HG03432 (cell line): ENCODE results near the gene SLC12A7.

Experiments used
- ATAC-seq: cut with Tn5 transposase; IDR thresholded peaks from one replicate; pipeline ENCODE4 v1.9.1; 2021; ENCODE audit warnings: mild to moderate bottlenecking, moderate library complexity; ENCODE audit not compliant: unreplicated experiment

Gene SLC12A7

DNA sequence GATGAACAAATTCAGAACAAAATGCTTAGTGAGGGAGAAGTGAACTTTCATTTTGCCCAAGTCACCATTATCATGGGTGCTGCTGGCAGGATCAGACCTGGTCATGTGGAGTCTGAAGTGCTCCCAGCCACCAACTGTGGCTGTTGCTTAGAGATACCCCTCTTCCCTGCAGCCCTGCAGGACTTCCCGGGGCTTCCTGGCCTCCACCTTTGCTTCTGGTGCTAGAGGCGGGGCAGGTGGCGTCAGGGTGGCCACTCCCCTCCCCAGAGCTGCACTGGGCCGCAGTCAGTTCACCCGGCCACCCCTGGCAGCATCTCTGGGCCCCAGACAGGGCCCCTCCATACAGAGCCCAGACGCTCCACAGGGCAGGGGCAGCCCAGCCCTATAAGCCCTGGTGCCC lies 30.0 kb upstream of the SLC12A7 start:
- no peak for ATAC-seq

DNA sequence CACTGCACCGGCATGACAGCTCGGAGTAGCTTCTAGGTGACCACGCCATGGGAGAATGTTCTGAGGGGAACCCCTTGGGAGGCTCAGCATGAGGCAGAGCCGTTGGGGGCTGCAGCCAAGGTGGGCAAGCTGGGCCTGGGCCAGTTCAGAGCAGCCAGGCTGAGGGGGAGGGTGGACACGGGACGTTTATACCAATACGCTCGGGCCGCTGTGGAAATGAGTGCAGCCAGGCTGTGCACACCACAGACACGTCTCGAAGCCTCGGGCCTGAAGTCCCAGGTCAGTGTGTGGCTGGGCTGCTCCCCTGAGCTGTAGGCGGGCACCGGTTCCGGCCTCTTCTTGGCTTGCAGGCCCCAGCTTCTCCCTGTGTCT lies 28.9 kb upstream of the SLC12A7 start:
- no peak for ATAC-seq

DNA sequence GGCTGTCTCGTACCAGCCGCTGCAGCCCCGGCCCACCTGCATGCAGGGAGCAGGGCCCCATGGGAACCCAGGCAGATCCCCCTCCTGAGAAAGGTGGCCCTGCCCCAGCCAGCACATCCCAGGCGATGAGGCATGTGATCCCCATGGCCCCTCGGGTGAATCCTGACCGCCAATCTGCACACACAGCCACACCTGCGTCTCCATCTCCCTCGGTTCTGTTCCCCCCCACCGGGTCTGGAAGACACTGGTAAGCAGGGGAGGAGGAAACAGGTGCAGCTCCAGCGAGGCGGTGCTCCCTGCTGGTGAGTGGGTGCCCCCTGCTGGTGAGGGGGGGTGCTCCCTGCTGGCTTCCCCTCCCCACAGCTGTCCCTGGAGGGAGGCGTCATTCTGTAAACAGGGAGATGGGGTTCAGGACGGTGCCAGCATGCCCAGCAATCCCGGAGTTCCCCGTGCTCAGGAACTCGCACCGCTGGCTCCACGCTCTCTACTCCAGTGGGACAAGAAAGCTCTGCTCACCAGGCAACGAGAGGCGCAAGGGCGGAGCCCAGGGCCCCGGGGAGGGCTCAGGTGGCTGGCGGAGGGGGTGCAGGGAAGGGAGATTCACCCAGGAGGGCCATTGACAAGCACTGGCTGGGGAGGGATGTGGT lies 28.4 kb upstream of the SLC12A7 start:
- ATAC-seq = peak; percentile 76

DNA sequence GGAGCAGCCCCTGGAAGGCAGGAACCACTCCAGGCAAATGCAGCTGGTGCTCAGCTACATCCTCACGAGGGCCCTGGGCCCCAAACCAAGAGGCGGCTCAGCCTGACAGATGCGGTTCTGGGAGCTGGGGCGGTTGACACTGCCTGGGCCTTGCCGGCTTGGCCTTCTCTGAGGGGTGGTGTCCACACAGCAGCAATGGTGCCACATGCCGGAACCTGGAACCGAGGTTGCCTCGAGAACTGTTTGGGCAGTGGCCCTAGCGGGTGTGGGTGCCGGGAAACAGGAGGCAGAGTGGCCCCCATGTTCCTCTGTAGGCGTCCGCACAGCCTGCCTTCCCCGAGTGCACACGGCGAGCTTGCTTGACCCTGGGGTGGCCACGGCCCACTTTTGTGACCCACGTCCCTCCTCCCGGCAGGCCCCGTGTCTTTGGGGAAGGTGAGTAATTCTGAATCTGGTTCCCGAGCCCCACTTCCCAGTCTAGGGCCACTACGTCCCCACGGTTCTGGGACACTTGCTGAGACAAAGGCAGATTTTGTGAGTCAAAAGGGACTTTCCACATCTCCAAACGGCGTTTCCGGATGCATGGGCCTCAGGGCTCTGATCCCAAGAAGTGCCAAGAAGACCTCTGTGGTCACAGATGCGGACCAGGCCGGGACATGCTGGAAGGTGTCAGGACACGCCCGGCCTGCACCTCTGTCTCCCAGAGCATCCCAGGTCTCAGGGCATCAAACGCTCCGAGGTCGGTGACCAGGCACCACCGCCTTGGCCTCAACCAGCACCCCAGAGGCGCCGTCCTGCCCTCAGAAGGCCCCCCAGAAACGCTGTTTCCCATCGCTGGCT lies 27.7 kb upstream of the SLC12A7 start:
- ATAC-seq = no peak

DNA sequence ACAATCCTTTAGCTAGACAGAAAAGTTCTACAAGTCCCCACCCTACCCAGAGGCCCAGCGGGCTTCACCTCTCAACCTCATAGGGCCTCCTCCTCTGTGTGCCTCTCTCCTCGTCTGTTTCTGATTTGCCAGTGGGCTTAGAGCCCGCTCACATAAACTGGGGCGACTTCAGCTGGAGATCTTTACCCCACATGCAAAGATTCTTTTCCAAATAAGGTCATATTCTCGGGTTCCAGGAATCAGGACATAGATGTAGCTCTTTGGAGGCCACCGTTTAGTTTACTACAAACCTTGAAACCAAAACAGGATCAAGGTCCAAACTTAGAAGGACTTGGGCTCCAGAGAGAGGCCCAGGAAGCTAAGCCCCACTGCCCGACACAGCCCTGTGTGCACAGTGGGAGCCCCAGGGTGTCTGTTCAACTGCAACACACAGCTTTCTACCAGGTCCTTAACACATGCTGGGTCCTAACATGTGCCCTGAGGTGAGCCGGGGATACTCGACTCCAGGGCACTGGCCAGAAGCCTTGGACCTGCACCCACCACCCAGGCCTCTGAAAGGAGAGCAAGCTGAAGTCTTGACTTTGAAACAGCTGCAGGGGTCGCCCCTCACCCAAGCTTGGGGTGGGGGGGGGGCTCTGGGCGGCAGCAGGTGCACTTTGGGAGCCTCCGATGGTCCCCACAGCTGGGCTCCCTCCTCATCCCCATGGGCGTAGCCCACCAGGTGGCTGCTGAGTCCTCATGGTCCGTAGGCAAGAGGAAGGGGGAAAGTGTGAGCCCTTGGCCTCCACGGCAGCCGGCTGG lies 26.8 kb upstream of the SLC12A7 start:
- ATAC-seq = no peak

DNA sequence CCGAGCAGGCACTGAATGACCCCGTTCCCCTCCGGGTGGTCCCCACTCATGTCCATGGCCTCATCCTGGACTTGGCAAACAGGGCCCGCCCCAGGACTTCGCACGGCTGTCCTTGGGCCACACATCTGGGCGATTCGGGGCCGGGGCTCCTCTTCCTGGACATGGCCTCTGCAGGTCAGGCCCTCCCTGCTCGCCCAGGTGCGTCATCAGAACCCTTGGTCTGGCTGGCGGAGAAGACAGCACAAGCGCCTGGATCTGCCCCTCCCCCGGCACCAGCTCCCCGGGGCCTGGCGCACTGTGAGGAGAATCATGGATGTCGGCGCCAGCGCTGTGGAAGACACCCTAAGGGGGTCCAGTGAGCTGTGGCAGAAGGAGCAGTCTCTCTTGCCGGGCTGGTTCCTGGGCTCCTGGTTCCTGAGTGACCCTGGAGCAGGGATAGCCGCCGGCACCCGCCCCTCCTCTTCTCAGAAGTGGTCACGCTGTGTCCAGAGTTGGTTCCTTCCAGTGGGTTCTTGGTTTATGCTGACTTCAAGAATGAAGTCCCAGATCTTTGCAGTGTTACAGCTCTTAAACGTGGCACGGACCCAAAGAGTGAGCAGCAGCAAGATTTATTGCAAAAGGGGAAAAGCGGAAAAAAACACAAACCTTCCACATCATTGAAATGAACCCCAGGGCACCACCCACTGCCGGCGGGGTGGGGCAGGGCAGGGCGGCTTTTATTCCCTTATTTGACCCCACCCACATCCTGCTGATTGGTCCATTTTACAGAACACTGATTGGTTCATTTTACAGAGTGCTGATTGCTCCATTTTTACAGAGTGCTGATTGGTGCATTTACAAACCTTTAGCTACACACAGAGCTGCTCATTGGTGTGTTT lies 25.9 kb upstream of the SLC12A7 start:
- no peak for ATAC-seq

DNA sequence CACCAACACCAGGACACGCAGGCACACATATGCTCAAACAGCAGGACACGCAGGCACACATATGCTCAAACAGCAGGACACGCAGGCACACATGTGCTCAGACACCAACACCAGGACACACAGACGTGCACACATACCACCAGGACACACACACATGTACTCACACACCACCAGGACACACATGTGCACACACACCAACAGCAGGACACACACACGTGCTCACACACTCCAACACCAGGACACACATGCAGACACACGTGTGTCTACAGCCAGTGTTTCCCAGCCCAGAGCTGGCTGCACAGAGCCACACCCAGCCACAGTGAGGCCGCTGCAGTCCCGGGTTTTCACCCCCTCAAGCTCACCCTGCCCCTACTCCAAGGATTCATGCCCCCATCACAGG lies 25.0 kb upstream of the SLC12A7 start:
- no peak for ATAC-seq

DNA sequence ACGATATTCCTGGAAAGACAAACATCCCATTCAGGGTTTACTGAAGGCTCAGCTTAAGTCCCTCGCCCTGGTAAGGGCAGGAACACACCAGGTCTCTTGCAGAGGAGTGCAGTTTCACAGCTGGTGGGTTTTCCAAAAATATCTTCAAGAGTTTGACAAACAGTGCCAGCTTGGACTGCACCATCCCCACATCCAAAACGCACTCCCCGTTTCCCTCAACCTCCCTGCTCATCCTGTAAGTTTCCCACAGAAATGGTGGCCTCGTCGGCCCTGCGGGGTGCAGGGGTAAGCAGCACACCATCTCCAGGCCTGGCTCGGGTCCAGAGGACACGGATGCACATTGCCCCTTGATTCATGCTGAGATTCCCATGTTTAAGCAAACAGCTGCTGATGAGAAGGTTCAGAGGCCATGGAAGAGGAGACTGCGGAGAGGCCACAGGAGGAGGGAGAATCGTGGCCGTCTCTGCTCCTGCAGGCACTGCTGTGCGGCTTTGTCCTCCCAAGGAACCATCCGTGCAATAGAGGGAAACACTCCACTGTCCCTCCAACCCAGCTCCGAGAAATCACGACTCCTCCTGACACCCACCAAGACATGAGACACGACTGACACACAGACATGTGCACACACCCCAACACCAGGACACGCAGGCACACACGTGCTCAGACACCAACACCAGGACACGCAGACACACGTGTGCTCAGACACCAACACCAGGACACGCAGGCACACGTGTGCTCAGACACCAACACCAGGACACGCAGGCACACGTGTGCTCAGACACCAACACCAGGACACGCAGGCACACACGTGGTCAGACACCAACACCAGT lies 24.0 kb upstream of the SLC12A7 start:
- ATAC-seq = no peak

DNA sequence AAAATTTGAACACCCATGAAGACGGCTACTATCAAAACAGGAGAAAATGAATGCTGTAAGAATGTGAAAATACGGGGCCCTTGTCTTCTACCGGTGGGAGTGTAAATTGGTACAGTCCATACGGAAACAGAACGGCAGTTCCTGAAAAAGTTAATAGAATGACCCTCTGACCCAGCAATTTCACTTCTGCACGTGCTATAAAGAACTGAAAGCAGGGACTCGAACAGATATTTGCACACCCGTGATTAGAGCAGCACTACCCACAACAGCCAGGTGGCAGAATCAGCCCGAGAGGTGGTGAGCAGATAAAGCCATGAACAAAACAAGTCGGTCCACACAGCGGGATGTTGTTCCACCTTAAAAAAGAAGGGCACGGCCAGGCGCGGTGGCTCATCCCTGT lies 22.6 kb upstream of the SLC12A7 start:
- ATAC-seq = peak; percentile 58

DNA sequence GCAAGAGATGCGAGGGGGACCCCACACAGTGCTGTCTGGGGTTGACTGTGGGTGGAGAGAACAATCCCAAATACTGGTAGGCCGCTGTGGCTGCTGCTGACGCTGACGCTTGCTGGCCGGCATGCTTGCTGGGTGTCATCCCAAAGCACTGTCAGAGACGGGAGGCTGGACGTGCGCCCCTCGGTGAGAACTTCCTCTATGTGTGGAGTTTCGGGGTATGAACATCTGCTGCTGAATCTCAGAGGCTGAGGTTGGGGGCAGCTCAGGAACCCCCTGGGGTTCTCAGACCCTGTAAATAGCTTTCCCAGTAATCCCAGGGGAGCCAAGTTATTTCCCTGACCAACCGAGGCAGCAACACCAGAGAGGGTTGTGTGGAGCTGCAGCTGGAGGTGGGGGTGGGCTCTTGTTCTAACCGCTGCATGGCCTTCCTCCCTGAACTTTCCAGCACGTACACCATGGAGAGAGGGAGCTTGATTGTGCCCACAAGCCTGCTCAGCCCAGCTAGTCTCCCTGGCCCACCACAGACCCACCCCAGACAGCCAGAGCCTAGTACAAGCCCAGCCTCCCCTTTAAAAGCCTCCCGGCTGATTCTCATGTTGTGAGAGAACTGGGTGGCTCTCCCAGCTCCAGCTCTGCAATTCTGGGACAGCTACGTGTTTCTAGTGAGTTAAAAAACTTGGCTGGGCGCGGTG lies 21.8 kb upstream of the SLC12A7 start:
- ATAC-seq = peak; percentile 50

DNA sequence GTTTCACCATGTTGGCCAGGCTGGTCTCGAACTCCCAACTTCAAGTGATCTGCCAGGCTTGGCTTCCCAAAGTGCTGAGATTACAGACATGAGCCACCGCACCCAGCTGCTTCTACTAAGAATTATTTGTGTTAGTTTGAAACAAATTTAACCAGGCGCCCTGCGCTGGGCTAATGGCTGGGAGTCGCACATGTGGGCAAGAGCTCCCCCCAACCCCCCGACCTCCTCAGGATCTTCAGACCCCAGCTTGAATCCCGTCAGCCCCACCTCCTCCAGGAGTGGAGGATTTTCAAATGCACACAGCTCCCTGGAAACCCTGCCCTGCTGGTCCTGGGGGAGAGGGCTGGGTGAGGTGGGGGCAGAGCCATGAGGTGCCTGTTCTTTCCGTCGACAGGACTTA lies 21.2 kb upstream of the SLC12A7 start:
- ATAC-seq = no peak

DNA sequence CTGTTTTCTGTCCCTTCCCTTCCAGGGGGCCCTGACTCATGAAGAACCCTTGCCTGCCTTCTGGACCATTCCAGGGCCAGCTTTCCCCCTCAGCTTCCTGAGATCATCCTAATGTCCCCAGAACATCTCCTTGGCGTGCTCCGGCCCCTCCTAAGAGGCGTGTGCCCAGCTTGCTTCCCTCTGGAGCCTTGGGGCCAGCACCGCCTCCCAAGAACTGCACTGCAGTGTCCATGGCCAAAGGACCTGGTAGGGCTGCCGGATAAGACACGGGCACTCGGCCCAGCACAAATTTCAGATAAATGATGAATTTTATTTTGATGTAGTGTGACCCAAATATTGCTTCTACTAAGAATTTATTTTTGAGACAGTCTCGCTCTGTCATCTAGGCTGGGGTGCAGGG lies 20.7 kb upstream of the SLC12A7 start:
- no peak for ATAC-seq

DNA sequence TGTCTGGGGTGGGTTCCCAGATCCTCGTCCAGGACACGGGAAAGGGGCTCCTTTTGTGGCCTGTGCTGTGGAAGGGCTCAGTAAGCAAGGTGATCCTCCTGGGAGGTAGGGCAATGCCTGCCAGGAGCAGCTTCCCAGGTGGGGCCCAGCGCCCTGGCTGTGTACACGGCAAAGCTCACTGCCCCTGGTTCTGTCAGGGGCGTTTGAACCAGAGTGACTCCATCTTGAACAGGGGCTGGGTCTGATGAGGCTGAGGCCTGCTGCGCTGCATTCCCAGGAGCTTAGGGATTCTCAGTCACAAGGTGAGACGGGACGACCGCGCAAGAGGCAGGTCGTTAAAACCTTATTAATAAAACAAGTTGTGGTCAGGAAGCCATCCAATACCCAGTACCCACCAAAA lies 19.9 kb upstream of the SLC12A7 start:
- ATAC-seq = no peak

DNA sequence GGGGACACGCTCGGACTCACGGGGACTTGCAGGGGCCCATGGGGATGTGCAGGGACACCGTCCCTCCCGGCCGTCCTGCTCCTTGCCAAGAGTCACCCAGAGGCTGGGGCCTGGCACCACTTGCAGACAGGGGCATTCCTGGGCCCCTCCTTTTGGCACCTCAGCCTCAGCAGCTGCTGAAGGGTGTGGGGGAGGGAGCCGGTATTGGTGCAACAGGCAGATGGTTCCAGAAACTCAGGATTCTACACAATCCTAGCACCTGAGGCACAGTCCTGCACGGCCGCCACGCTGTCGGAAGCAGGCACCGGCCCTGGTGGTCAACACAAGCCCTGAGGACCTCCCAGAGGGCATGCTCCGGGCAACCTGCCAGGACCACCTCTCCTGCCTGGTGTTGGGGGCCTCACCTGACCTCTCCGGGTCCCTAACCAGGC lies 19.3 kb upstream of the SLC12A7 start:
- ATAC-seq = no peak

DNA sequence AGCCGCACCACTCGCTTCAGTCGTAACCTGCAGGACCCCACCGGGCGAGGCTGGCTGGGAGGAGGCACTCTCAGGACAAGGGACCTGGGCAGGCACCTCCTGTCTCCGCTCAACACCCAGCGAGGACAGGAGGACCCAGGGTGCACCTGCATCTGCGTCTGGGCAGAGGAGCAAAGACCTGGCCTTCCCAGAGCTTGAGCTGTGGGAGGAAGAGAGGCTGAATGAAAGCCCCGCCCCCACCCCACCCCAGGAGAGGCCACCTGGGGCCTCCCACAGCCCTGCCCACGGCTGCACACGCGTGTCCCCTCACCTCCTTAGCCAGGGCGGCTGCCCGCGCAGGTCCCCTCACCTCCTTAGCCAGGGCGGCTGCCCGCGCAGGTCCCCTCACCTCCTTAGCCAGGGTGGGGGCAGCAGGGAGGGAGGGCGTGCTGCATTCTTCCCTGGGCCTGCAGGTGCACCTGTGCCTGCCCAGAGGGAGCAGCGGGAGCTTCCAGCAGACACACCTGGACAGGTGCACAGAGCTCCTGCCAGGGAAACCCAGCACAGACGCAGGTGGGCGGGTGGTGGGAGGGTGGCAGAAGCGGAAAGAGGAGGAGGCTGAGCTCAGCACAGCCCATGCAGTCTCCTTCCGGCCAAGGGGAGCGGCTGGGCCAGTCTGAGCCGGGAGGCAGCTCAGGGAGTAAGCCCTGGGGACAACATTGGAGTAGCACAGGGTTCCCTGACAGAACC lies 18.5 kb upstream of the SLC12A7 start:
- ATAC-seq = no peak

DNA sequence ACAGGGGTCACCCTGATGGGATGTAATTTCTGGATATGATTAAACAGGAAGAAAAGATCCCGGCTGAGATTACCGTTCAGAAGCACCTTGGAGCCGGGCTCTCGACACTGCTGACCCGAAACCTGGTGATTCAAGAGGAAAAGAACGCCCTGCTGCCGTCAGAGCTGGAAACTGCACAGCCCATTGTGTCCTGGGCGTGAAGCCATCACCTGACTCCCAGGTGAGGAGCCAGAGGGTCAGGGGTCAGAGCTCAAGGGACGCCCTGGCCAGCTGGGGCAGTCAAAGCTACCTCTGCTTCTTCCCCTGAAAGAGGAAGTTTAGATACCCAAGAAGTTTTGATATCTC lies 17.8 kb upstream of the SLC12A7 start:
- no peak for ATAC-seq

DNA sequence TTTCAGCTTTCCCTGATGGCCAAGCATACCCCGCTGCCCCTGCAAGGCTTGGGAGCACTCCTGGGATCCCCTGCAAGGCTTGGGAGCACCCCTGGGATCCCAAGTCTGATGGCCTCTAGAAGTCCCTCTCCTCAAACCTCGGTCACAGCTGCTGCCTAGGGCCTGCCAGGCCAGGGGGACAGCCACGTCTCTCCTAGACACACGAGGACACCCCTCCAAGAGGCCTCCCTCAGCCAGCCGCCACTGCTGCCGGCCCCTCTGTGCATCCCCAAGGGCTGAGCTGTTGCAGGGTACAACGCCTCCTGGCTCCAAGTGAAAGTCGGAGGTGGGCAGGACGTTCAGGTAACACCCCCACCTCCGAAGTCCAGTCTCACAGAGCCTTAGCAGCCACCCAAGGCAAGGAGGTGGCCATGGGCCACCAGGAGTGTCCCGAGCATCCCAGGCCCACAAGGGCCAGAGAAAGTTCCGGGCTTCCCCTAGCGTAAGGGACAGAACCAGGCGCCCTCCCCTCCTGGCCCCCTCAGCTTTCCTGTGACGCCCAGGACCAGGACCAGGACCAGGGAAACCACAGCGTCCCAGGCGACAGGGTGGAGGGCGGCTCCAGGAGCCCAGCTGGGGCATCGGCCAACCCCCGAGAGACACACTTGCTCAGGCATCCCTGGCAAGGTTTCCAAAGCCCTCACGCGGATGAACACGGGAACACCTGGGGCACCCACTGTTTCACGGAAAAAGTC lies 17.3 kb upstream of the SLC12A7 start:
- no peak for ATAC-seq
